ENCODE measurements around the gene CACNB1.
A peak's percentile ranks its signal among the peaks of the same experiment; 100 is the strongest.

CACNB1 gene

GRCh38 chr17:39197380-39198185 lies at the start of gene CACNB1:
CACNB1 (minus strand) TSS chr17:39197669; CDS start chr17:39197495, 174 bp downstream.
- peak; percentile 22 to 44 for DNase-seq (ENCODE audit: low read depth in 2 of 2)

GRCh38 chr17:39246274-39246673 lies 48.8 kb upstream of the CACNB1 start:
- DNase-seq (ENCODE audit: low read depth in 2 of 2): no peak

GRCh38 chr17:39244600-39245570 lies 47.4 kb upstream of the CACNB1 start:
- peak; percentile 65 to 86 for DNase-seq (ENCODE audit: low read depth in 2 of 2)

- DNase-seq (ENCODE audit: low read depth in 2 of 2): no peak
Observed at GRCh38 chr17:39244016-39244599, 46.6 kb upstream of the CACNB1 start.

GRCh38 chr17:39243155-39243554 lies 45.7 kb upstream of the CACNB1 start:
- DNase-seq (ENCODE audit: low read depth in 2 of 2): no peak

- DNase-seq (ENCODE audit: low read depth in 2 of 2): no peak
Observed at GRCh38 chr17:39240631-39241030, 43.2 kb upstream of the CACNB1 start.

GRCh38 chr17:39239640-39240314 lies 42.3 kb upstream of the CACNB1 start:
- peak; percentile 29 to 34 for DNase-seq (ENCODE audit: low read depth in 2 of 2)

- DNase-seq (ENCODE audit: low read depth in 2 of 2): peak; percentile 53
Observed at GRCh38 chr17:39238311-39238972, 41.0 kb upstream of the CACNB1 start.

- no peak for DNase-seq (ENCODE audit: low read depth in 2 of 2)
Observed at GRCh38 chr17:39237586-39237985, 40.1 kb upstream of the CACNB1 start.

GRCh38 chr17:39236981-39237441 lies 39.5 kb upstream of the CACNB1 start:
- no peak for DNase-seq (ENCODE audit: low read depth in 2 of 2)

- DNase-seq (ENCODE audit: low read depth in 2 of 2): no peak
Observed at GRCh38 chr17:39236450-39236927, 39.0 kb upstream of the CACNB1 start.

GRCh38 chr17:39235555-39236449 lies 38.3 kb upstream of the CACNB1 start:
- DNase-seq (ENCODE audit: low read depth in 2 of 2): no peak

GRCh38 chr17:39231591-39232551 lies 34.4 kb upstream of the CACNB1 start:
- DNase-seq (ENCODE audit: low read depth in 2 of 2): peak in 1 of 2 donors; percentile 29

- no peak for DNase-seq (ENCODE audit: low read depth in 2 of 2)
Observed at GRCh38 chr17:39231091-39231561, 33.7 kb upstream of the CACNB1 start.

GRCh38 chr17:39230361-39230760 lies 32.9 kb upstream of the CACNB1 start:
- no peak for DNase-seq (ENCODE audit: low read depth in 2 of 2)

GRCh38 chr17:39229274-39229913 lies 31.9 kb upstream of the CACNB1 start:
- DNase-seq (ENCODE audit: low read depth in 2 of 2): no peak

GRCh38 chr17:39227364-39227919 lies 30.0 kb upstream of the CACNB1 start:
- no peak for DNase-seq (ENCODE audit: low read depth in 2 of 2)
